ENCODE data around the gene DYSF. TPM values are rescaled to one million over a fixed set of nuclear protein-coding genes. Genes with fewer than 3 reads are reported as not detected.
"Not testable (repeated sequence)": the region's sequence is repeated elsewhere in the genome, so short reads cannot be mapped to it uniquely, and the experiment has no call there.

The DYSF gene
- total RNA-seq, 1 donor: 0.81 TPM

DNA sequence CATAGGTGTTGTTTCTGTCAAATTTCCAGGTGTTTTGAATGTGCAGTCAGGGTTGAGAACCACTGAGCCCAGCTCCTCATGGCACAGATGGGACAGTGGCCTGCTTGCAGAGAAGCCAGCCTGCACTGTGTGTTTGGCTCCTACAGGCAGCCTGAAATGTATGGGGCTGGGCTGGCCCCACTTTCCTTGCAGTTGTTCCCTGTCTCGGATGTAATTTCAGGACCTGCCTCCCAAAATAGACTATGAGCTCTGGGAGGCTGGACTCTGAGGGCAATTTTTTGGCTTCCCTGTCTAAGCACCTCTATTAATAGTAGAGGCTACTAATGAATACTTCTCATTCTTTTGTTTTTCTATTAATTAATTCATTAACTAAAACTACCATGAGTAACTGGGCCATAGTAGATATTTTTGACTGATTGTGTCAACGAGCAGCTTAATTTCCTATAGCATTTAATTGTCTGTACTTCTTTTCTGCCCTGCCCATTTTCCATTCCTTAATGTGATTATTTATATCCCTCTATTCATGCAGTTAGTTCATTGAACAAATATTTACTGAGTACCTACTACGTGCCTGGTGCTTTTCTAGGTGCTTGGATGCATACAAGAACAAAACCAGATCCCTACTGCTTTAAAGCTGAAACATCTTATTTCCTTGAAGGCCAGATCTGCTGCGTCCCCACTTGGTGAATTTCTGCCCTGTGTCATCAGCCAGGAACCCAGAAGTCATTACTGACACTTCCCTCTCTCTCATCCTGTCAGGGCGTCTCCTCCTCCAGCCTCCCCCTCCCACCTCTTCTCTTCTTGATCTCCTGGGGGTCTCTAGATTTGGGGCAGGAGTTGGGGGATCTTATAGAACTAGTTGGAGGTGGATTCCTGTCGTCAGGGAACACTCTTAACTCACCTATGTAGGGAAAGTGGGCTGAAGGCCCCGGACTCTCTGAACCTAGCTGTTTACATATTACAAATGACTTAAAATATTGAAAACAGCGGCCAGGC is 16.3 kb downstream of the DYSF start:
- no peak for DNase-seq (ENCODE audit: low read depth in 2 of 3, low spot score in 2 of 3)

GRCh38 chr2:71471276-71471675 is 17.9 kb downstream of the DYSF start:
- no peak for DNase-seq (ENCODE audit: low read depth in 2 of 3, low spot score in 2 of 3)

DNA sequence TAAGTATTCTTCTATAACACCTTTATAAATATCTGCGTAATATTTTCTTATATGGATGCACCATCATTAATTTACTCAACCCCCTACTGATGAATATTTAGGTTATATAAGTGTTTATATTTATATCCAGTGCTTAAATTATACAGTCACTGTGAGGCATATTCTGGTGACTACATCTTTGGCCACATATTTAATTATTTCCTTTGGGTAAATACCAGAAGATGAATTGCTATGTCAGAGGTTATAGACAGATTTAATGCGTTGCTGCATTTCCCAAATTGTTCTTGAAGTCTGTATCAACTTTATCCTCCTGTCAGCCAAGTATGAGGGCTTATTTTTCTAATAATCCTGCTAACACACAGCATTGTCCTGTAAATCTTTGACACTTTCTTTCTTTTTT is 18.7 kb downstream of the DYSF start:
- DNase-seq (ENCODE audit: low read depth in 2 of 3, low spot score in 2 of 3): no peak

DNA sequence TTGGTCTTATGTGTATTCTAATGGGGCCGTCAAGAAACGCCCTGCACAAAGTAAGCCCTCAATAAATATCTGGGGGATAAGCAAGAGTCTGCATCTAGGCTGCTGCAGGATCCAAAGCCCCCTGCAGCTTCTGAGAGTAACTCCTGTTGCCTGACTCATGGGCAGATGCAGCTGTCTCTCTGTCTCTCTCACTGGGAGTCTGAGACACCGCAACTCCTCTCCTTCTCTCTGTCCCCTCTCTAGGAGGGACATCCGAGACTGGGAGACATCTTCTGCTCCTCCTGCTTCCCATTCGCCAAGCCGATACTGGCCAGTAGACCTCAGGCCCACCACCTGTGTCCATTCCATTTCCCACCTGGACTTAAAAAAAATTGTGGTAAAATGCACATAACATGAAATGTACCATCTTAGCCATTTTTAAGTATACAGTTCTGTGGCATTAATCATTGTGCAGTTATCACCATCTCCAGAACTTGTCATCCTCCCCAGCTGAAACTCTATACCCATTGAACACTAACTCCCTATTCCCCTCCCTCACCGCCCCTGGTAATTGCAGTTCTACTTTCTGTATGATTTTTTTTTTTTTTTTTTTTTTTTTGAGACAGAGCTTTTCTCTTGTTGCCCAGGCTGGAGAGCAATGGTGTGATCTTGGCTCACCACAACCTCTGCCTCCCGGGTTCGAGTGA is 20.1 kb downstream of the DYSF start:
- DNase-seq (ENCODE audit: low read depth in 2 of 3, low spot score in 2 of 3): no peak

DNA sequence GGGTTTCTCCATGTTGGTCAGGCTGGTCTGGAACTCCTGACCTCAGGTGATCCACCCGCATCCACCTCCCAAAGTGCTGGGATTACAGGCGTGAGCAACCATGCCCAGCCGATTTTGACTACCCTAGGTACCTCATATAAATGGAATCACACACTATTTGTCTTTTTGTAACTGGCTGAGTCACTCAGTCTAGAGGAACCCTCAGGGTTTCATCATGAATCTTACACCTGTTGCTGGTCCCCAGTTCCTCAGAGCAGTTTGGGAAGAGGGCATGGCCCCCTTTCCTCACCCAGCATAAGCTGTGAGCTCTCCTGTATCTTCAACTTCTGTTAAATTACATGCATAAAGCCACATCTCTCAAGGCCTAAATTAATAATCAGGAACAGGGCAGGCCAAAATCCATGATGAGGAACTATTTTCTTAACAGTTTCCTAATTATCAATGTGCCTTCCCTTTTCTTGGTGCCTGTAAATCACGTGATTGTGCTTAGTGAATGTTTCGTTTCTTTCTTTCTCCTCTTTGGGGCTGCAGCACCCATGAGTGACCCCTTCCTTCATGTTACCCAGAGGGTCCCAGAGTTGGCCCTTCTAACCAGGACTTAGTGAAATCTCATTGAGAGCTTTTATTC is 20.9 kb downstream of the DYSF start:
- DNase-seq (ENCODE audit: low read depth in 2 of 3, low spot score in 2 of 3): no peak

DNA sequence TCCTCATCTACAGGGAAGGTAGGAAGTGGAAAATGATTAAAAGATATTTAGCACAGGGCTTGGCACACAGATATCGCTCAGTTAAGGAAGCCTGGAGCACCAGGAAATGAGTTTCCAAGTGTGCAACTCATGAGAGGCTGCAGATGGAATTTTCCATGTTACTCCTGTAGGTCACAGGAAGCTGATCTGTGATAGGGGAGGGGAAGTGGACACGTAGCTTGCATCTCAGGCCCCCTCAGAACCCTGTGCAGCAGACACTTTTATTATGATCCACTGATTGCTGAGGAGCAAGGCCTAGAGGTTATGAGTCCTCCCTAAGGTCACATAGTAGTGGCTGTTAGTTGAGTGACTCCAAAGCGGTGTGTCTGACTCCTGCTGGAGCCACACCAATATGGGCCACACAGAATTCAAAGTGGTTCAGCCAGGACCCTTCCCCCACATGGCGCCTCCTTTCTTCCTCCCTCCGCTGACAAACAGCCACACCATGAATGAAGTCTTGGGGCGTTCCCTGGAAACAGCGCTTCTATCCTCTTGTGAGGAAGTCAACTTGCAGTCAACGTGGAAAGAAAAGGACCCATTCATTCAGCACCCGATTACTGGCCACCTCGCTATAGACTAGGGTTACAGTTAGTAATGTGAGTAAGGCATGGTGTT is 21.5 kb downstream of the DYSF start:
- no peak for DNase-seq (ENCODE audit: low read depth in 2 of 3, low spot score in 2 of 3)

GRCh38 chr2:71476495-71476894 is 23.1 kb downstream of the DYSF start:
- no peak for DNase-seq (ENCODE audit: low read depth in 2 of 3, low spot score in 2 of 3)

GRCh38 chr2:71477231-71477691 is 23.9 kb downstream of the DYSF start:
- DNase-seq (ENCODE audit: low read depth in 2 of 3, low spot score in 2 of 3): no peak

- no peak for DNase-seq (ENCODE audit: low read depth in 2 of 3, low spot score in 2 of 3)
Measured at GRCh38 chr2:71478806-71479205, 25.4 kb downstream of the DYSF start.

- DNase-seq (ENCODE audit: low read depth in 2 of 3, low spot score in 2 of 3): no peak
Measured at GRCh38 chr2:71479261-71479660, 25.9 kb downstream of the DYSF start.

DNA sequence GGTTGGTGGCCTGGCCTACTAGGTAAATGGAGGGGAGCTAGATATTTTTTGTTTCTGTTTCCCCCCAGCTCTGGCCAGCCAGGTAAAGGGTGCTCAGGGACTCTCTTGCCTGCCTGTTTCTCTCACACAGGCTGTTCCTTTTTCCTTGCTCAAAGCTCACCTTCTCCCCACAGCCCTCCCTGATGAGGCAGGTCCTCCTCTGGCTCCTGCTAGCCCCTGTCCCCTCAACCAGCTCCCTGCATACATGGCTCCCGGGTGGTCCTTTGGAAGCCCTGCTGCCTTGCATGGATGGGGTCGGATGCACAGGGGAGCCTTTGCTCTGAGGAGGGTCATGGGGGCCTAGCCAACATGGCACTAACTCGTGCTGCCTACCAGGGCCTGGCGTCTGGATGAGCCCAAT is 27.8 kb downstream of the DYSF start:
- no peak for DNase-seq (ENCODE audit: low read depth in 2 of 3, low spot score in 2 of 3)

DNA sequence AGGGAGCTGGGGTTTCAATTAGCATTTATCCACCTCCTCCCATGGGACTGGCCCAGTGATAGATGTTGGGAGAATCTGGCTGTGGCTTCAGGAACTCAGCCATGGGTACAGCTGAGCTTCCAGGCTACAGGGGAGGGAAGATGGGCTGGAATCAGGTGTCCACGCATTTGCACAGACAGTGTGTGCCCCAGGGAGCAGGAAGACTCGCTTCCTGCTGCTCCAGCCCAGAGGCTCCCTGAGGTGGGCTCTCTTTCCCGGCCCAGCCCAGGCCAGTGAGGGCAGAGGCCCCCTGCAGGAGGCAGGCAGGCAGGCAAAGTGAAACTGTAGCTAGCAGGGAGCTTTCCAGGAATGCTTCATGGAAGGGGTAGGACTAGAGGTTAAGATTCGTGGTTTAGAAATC is 28.7 kb downstream of the DYSF start:
- DNase-seq (ENCODE audit: low read depth in 2 of 3, low spot score in 2 of 3): no peak

DNA sequence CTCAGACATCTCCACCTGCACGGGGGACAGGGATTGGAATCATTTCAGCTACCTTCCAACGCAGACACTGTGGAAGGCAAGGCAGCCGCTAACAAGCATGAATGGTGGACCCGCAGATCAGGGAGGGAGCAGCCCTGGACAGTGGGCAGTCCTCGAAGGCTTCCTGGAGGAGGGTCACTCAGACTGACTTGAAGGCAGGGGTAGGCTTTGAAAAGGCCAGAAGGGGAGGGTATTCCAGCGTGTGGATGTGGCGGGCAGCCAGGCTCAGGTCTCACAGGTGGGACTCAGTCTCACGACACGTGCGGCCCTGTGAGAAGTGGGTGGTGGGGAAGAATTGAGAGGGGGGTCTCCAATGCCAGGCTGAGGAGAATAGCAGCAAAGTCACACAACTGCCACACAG is 29.9 kb downstream of the DYSF start:
- no peak for DNase-seq (ENCODE audit: low read depth in 2 of 3, low spot score in 2 of 3)

- no peak for DNase-seq (ENCODE audit: low read depth in 2 of 3, low spot score in 2 of 3)
Measured at GRCh38 chr2:71484354-71484753, 31.0 kb downstream of the DYSF start.

- DNase-seq (ENCODE audit: low read depth in 2 of 3, low spot score in 2 of 3): no peak
Measured at GRCh38 chr2:71486881-71487640, 33.7 kb downstream of the DYSF start.

GRCh38 chr2:71491551-71491950 is 38.2 kb downstream of the DYSF start:
- DNase-seq (ENCODE audit: low read depth in 2 of 3, low spot score in 2 of 3): not testable (repeated sequence)

DNA sequence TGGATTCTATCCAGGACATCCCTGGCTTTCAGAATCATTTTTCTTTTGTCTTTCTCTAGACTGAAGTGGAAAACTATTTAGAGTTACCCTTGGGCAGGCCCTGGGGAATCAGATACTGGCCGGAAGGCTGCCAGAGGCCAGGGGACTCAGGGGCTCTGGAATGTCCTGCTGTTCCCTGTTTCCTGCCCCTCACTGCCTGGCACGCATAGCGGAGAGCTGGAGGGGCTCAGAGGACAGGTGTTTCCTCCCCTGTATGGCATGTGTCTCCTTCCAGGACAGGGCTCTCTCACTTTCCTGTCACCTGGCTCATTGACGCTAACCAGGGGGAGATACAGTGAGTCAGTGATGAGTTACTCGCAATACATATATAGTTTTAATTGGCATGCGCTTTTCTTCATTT is 38.8 kb downstream of the DYSF start:
- no peak for DNase-seq (ENCODE audit: low read depth in 2 of 3, low spot score in 2 of 3)

DNA sequence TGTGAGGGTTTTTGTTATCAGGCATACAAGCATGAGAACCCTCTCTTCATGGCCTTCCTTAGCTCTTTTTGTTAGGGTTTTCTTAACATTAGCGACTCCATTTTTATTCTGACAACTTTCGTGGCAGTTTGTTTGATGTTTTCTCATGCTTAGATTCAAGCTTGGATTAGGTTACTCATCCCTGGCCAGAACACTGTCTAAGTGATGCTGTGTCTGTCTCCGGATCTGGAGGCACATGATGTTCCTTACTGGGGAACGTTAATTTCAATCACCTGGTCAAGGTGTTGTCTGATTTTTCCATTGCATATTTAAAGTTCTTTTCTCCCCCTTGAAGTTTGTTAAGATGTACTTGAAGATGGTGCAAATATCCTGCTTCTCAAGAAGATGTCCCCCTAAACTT is 40.7 kb downstream of the DYSF start:
- no peak for DNase-seq (ENCODE audit: low read depth in 2 of 3, low spot score in 2 of 3)

DNA sequence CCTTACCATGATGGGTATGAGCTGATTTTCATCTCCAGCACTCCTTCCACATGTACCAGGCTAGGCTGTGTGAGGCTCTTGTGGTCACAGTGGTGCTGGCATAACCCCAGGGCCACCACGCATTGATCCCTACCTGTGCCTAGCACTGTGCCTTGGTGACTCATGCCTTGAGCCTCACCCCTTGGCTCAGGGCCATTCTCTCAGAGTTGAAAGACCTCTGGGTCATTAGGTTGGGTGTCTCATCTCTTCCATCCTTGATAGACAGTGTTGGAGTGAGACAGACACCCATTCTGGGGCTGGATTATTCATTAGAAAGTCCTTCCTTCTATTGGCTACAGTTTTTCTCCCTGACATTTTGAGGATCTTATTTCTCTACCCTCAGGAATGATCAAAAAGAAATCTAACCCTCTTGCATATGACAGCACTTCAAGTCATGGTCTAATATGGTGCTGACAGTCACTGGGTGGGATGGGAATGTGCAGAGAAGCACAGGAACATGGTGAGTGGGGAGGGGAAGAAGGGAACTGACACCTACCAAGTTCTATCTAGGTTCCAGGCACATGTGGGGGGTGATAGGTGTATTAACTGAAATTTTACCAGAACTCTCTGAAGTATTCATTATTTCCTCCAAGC is 41.3 kb downstream of the DYSF start:
- no peak for DNase-seq (ENCODE audit: low read depth in 2 of 3, low spot score in 2 of 3)

Measured in hematopoietic multipotent progenitor cell (in vitro differentiated cells).